ENCODE measurements around the gene KCNQ4.

KCNQ4 gene

DNA sequence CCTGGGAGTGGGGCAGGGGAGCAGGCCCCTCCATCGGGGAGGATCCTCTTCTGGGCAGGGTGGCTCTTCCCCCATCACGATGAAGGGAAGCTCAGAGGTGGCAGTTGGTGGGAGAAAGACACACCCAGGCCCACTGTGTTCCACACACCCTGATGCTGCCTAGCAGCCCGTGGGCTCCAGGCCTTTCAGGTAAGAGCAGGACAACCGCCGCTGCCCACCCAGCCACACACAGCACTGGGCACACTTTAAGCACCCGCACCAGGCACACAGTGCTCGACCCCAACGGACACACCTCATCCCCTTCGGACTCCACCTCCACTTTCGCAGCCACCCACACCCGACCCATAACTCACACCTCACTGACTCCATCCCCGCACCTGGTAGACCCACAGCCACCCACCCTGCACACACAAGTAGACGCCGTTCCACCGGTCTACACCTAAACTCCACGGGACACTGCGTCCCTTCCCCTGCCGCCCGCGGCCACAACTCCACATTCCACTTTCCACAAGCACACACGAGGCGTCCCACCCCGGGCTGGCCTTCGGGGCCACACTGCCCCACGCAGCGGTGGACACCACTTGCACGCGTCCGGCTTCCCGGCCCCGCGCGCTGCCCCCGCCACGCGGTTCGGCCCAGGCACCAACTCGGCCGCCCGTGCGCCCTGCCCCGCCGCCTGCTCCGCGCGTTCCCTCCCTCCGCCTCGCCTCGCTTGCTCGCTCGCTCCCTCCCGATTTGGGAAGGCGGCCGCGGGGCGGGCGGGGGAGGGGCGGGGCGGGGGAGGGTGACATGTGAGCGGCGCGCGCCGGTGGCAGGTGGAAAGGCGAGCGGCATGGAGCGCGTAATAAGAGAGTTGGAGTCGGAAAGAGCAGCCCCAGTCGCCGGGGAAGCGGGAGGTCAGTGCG, at the start of gene KCNQ4:
KCNQ4 (plus strand) TSS at position 787 of the 905 bp plus-strand sequence. CDS start 307 bp downstream, outside the sequence.
- no peak for DNase-seq

DNA sequence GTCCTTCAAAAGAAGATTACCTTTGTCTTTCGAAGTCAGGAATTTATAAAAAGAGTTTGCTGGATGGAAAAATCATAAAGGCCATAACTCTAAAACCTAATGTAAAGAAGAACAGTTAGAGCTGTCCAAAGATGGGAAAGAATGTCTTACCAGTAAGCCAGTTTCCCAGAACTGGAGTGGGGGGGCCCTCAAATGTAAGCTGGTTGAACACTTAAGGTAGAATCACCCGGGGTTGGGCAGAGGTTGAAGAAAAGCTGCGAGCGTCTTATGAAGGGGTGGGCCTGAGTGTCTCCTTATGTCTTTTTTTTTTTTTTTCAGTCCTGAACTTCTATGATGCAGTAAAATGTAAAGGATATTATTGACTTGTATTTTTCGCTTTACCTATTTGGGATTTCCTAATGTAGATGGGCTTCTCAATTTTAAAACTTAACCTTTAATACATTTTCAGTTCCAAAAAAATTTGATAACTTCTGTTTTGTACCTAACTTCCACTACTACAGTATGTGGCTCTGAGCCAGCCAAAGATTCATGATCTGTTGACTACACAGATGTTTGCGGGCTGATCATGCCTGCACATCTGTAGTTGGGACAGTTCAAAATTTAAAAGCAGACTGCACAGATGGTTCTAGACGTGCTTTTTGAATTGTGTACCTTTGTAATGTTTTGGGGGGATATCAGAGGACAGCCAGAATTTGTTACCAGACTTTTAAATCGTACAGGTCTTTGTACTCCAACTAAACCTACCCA, 48.5 kb upstream of the KCNQ4 start:
- DNase-seq: no peak

GRCh38 chr1:40736085-40736531, 47.5 kb upstream of the KCNQ4 start:
- no peak for DNase-seq

DNA sequence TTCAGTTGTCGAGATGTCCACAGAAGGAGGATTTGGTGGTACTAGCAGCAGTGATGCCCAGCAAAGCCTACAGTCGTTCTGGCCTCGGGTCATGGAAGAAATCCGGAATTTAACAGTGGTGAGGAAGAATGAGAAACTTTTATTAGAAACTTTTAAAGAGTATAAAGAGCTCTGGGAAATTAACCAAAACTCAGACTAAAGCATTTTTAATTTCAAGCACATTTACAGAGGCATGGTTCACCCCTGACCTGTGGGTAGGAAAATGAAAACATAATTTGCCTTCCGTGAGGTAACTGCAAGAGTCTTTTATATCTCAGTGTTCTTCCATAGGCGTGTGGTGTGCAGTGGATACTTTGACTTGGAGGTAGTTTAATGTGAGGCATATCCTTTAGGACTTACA, 44.8 kb upstream of the KCNQ4 start:
- no peak for DNase-seq

GRCh38 chr1:40739455-40740008, 44.1 kb upstream of the KCNQ4 start:
- no peak for DNase-seq

DNA sequence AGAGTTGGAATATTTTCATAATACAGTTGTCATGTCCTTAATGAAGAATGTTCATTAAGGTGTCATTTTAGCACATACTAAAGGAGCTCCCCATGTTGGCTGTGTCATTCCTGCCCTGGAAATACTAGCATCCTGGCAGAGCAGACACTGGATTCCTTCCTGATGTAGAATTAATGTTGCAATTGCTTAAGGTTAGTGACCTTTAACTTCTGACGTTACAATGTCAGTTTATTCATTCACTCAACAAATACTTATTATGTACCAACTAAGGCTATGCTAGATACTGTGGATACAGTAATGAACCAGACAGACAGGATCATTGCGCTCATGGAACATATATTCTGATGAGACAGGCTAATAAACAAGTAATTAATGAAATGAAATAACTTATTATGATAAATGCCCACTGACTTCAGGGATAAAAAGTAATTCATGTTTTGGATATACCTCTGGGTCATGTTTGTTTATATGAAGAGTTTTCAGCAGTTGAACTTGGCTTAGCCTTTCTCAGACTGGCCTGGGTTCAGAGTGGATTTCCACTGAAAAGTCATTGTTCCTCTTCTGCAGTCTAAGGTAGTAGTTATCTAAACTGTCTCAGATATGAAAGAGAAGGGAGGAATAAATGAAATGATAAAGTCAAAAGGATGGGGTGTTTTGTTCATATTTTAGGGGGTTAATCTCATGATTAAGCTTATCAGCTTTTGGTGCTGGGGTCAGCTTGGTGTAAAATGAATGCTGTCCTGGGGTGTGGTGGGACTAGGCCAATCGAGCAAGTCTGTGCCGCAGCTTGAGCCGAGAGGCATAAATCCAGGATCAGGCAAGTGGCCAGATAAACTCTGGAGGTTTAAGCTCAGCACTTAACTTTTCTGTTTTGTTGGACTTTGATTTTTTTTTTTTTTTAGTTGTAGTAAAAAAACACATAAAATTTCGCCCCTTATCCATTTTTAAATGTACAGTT, 43.3 kb upstream of the KCNQ4 start:
- no peak for DNase-seq

GRCh38 chr1:40740997-40741736, 42.4 kb upstream of the KCNQ4 start:
- no peak for DNase-seq

DNA sequence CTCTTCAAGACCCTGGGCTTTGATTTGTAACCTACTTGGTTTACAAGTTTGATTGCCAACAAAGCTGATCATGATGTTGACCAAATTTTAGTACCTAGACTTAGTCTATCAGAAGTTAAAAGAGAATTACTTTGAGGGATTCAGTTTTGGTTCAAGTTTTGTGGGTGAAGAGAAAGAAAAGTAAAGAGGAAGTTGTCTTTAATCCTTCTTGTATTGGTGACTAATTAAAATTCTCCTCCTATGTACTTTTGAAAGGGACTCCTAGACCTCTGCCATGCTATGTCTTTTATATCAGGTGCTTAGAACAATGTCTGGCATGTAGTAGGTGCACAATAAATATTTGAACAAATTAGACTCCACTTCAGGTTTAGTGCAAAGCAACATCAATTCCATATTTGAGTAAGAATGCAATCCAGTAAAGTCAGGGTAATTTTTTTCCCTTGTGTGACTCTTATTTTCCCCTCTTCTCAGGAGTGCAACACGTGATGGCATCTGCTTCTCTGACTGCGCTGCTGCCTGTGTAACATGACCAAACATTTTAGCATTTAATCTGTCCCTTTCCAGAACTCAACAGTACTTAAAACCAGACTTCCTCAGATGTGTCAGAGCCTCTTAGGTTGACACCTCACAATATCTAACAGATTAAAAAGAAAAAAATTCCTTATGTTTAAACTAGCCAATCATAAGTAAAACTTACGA, 41.1 kb upstream of the KCNQ4 start:
- no peak for DNase-seq

DNA sequence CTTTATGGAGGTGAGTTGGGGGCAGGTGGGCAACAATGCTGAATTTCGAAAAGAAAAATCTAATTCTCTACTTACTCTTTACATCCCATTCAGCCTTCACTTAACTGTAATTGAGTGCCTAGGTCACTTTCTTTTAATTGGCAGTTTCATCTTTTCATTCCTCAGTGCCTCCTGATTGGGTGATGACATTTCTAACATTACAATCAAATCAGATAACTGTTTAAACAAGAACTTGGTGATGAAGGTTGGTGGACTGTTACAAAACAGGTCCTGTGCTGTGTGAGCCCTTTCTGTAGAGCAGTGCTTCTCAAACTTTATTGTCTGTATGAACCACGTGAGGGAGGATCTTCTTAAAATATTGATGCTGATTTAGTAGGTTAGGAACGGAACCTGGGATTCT, 40.1 kb upstream of the KCNQ4 start:
- no peak for DNase-seq

DNA sequence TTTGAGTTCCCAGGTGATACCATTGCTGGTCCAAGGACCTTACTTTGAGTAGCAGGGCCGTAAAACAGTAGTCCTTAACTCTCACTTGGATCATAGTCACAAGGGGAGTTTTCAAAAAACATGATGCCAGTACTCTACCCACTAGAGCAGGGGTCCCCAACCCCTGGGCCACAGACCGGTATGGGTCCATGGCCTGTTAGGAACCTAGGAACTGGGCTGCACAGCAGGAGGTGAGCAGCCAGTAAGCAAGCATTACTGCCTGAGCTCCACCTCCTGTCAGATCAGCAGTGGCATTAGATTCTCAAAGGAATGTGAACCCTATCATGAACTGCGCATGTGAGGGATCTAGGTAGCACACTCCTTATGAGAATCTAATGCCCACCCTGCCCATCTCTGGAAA, 39.7 kb upstream of the KCNQ4 start:
- no peak for DNase-seq

GRCh38 chr1:40745176-40745575, 38.4 kb upstream of the KCNQ4 start:
- no peak for DNase-seq

- DNase-seq: no peak
Measured at GRCh38 chr1:40746344-40747090, 37.1 kb upstream of the KCNQ4 start.

DNA sequence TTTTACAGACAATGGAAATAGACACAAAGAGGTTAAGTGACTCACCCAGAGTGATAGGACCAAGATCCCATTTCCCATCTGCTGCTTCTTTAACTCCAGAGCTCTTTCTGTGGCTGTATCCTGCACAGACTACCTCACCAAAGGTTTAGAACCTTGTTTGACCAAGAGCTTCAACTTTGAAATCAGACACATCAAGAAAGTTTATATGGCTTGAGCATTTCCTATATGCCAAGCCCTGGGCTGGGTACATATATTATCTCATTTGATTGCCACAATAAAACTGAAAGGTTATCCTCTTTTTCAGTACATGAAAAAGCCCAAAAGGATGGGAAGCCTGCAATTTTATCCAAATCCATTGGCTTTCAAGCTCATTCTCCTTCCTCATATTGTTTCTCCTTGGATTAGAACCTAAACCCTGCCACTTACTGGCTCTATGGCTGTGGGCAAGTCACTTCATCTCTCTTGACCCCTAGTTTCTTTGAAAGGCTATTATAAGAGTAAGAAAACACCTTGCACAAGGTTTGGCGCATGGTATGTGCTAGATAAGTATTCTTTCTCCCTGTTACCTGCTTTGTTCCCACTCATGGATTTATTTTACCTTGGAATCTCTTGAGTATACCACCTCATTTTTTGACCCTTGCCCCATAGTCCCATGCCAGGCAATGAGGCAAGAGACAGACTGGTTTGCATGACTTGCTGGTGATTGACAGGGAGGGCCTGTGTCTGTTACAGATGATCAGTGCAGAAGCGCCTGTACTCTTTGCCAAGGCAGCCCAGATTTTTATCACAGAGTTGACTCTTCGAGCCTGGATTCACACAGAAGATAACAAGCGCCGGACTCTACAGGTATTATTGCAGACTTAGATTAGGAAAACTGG, 34.5 kb upstream of the KCNQ4 start:
- no peak for DNase-seq

- no peak for DNase-seq
Measured at GRCh38 chr1:40749817-40750216, 33.8 kb upstream of the KCNQ4 start.

- no peak for DNase-seq
Measured at GRCh38 chr1:40750451-40750908, 33.1 kb upstream of the KCNQ4 start.

GRCh38 chr1:40751802-40752201, 31.8 kb upstream of the KCNQ4 start:
- DNase-seq: no peak

DNA sequence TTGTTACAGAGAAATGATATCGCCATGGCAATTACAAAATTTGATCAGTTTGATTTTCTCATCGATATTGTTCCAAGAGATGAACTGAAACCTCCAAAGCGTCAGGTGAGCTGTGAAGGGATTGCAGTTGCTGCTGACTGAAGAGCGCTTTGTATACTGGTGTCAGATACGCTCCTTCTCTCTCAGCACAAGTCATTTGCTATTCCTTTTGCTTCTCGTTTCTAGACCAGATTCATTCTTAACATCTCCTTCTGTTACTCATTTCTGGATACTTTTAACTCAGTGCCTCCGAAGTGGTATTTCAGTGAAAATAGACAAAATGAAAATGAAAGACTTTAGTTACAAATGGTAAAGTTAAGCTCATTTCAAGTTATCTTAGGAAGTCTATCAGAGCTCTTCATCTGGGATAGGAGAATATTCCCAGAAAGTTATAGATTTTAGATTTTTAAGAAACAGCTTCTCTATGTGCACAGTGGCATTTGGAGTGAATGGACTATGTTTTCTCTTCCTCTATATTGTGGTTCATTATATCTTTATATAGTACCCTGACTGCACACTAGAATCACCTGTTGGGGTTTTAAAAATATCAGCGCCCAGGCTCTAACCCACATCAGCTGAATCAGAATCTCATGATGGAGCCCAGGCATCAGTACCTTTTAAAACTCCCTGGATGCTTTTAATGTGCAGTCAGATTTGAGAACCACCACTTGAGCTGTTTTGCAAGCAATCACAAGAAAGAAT, 30.3 kb upstream of the KCNQ4 start:
- no peak for DNase-seq

DNA sequence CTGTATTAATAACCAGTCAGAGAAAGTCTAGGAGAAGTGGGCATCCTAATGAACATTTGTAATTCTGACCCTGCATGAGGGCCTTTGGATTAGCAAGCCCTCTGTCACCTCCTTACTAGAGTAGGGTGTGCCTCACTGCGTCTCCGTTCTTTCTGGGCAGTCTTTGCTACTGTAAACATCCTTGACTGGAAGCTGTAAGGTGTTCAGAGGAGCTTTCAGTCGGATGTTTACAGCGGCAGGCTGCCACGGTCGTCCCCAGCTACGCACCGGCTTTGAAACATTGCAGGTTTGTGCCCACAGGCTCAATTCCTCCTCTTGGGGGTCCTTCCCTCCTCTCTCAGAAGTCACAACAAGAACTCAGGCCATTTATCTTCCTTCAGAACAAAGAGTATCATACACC, 29.4 kb upstream of the KCNQ4 start:
- no peak for DNase-seq

All from CD4-positive, alpha-beta T cell treated with Interleukin-12 subunit alpha and Interleukin-12 subunit beta, for 1 hour (primary cell).